Stomach smooth muscle (tissue), 2 donors: ENCODE results near the gene DSCAML1.

Experiments
- H3K27ac ChIP-seq: one replicate; pipeline ENCODE4 v1.7.0; 2013; ENCODE audit warnings: mild to moderate bottlenecking, low read length, inconsistent platforms
- H3K27me3 ChIP-seq, 2 donors: one replicate each; pipeline ENCODE4 v1.7.0; 2013; ENCODE audit warnings: low read length in 2 of 2; ENCODE audit not compliant: insufficient read depth in 2 of 2, control insufficient read depth in 1 of 2
- H3K36me3 ChIP-seq, 2 donors: one replicate each; pipeline ENCODE4 v1.7.0; 2013; ENCODE audit warnings: low read length in 2 of 2; ENCODE audit not compliant: control insufficient read depth in 2 of 2, insufficient read depth in 2 of 2
- H3K4me1 ChIP-seq: one replicate; pipeline ENCODE4 v1.7.0; 2013; ENCODE audit warnings: low read length; ENCODE audit not compliant: control insufficient read depth, insufficient read depth
- H3K4me3 ChIP-seq, 2 donors: one replicate each; pipeline ENCODE4 v1.7.0; 2013; ENCODE audit warnings: low read length in 2 of 2
- H3K9ac ChIP-seq, 2 donors: one replicate each; pipeline ENCODE4 v1.7.0; 2013; ENCODE audit warnings: low read length in 2 of 2, mild to moderate bottlenecking in 1 of 2
- H3K9me3 ChIP-seq, 2 donors: one replicate each; pipeline ENCODE4 v1.7.0; 2013; ENCODE audit warnings: low read length in 2 of 2; ENCODE audit not compliant: control insufficient read depth in 2 of 2
- donor health status: healthy.
- donor health status: Pancreatic carcinoma.

Gene DSCAML1

DNA sequence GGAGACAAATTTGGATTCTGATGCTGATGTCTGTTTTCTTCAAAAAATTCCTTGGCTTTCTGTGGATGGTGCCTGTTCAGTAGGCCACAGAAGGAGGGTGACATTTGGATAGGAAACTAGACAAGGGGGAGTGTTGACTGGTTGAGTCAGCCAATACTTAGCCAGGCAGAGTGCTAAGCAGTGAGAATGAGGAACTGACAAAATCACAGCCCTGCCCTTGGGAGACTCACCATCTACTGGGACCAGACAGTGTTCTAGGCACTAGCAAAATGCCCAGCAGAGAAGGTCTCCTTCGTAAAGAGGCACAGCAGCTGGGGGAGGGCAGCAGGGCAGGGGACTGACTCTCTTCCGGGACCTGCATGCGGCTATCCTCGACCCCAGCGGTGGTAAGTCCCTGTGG is 190.2 kb downstream of the DSCAML1 start:
- Histone ChIP-seq H3K27ac (no peak overlapping the region), H3K27me3 (no peaks in the 10 kb centered on the region), H3K4me3 (no peak overlapping the region), H3K9ac (no peak overlapping the region), H3K4me1 (no peaks in the 10 kb centered on the region), H3K36me3 (no peaks in the 10 kb centered on the region), H3K9me3 (no peaks in the 10 kb centered on the region)

DNA sequence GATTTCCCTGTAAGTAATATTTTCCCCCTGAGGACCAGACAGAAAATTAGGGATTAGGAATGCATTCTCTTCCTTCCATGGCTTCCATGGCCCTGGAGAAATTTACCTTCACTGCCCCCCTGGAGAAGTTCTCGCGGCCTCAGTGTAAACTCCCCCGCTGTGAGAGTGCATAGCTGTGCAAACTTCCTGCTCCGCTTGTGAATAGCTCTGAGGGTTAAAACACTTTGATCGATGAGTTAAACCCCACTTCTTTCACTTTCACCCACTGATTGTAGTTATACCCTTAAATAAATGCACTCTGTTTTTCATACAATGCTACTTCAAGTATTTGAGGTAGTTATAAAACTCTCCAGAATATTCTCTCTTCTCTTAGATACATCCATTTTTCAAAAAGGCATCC is 190.8 kb downstream of the DSCAML1 start:
- H3K36me3 ChIP-seq = no peaks in the 10 kb centered on the region
- H3K27ac ChIP-seq = no peak overlapping the region
- no peak overlapping the region for H3K9ac ChIP-seq
- H3K4me3 ChIP-seq = no peak overlapping the region
- H3K4me1 ChIP-seq = no peaks in the 10 kb centered on the region
- no peaks in the 10 kb centered on the region for H3K9me3 ChIP-seq
- H3K27me3 ChIP-seq = no peaks in the 10 kb centered on the region

- Histone ChIP-seq H3K4me1 (no peaks in the 10 kb centered on the region), H3K4me3 (no peak overlapping the region), H3K36me3 (no peaks in the 10 kb centered on the region), H3K27me3 (peaks cover 0 to 2% of the 10 kb centered on the region in 2 donors), H3K9ac (no peak overlapping the region), H3K9me3 (no peaks in the 10 kb centered on the region), H3K27ac (no peak overlapping the region)
These were observed 191.7 kb downstream of the DSCAML1 start for GRCh38 chr11:117605331-117605730.

GRCh38 chr11:117604336-117604995 is 192.6 kb downstream of the DSCAML1 start:
- no peak overlapping the region for H3K9ac ChIP-seq
- no peak overlapping the region for H3K4me3 ChIP-seq
- no peaks in the 10 kb centered on the region for H3K4me1 ChIP-seq

GRCh38 chr11:117603932-117604331 is 193.1 kb downstream of the DSCAML1 start:
- no peak overlapping the region for H3K9ac ChIP-seq
- H3K27me3 ChIP-seq = peaks cover 0 to 4% of the 10 kb centered on the region in 2 donors
- H3K4me1 ChIP-seq = no peaks in the 10 kb centered on the region
- H3K36me3 ChIP-seq = no peaks in the 10 kb centered on the region
- H3K4me3 ChIP-seq = no peak overlapping the region
- H3K27ac ChIP-seq = no peak overlapping the region
- no peaks in the 10 kb centered on the region for H3K9me3 ChIP-seq

More at GRCh38 chr11:117604336-117604995, 192.6 kb downstream of the DSCAML1 start:
- Histone ChIP-seq H3K9me3 (no peaks in the 10 kb centered on the region), H3K27ac (no peak overlapping the region), H3K36me3 (no peaks in the 10 kb centered on the region), H3K27me3 (peaks cover 0 to 4% of the 10 kb centered on the region in 2 donors)

- H3K4me1 ChIP-seq = no peaks in the 10 kb centered on the region
- no peak overlapping the region for H3K9ac ChIP-seq
- H3K9me3 ChIP-seq = no peaks in the 10 kb centered on the region
- no peak overlapping the region for H3K4me3 ChIP-seq
- H3K27me3 ChIP-seq = peaks cover 0 to 4% of the 10 kb centered on the region in 2 donors
- H3K27ac ChIP-seq = no peak overlapping the region
- no peaks in the 10 kb centered on the region for H3K36me3 ChIP-seq
These were observed 195.9 kb downstream of the DSCAML1 start for GRCh38 chr11:117601006-117601708.

GRCh38 chr11:117600234-117600783 is 196.7 kb downstream of the DSCAML1 start:
- H3K9ac ChIP-seq = no peak overlapping the region
- H3K9me3 ChIP-seq = no peaks in the 10 kb centered on the region
- H3K27me3 ChIP-seq = peaks cover 0 to 4% of the 10 kb centered on the region in 2 donors
- no peak overlapping the region for H3K27ac ChIP-seq
- no peaks in the 10 kb centered on the region for H3K4me1 ChIP-seq
- no peak overlapping the region for H3K4me3 ChIP-seq
- H3K36me3 ChIP-seq = no peaks in the 10 kb centered on the region

GRCh38 chr11:117597071-117597470 is 199.9 kb downstream of the DSCAML1 start:
- no peaks in the 10 kb centered on the region for H3K9me3 ChIP-seq

GRCh38 chr11:117595440-117595839 is 201.6 kb downstream of the DSCAML1 start:
- H3K36me3 ChIP-seq = no peaks in the 10 kb centered on the region
- no peaks in the 10 kb centered on the region for H3K4me1 ChIP-seq
- no peaks in the 10 kb centered on the region for H3K9me3 ChIP-seq
- no peak overlapping the region for H3K4me3 ChIP-seq
- no peak overlapping the region for H3K9ac ChIP-seq
- no peak overlapping the region for H3K27ac ChIP-seq
- H3K27me3 ChIP-seq = peaks cover 0 to 3% of the 10 kb centered on the region in 2 donors

More at GRCh38 chr11:117597071-117597470, 199.9 kb downstream of the DSCAML1 start:
- Histone ChIP-seq H3K27ac (no peak overlapping the region), H3K4me1 (no peaks in the 10 kb centered on the region), H3K27me3 (peaks cover 0 to 4% of the 10 kb centered on the region in 2 donors), H3K9ac (no peak overlapping the region), H3K4me3 (no peak overlapping the region), H3K36me3 (no peaks in the 10 kb centered on the region)

GRCh38 chr11:117594721-117595120 is 202.3 kb downstream of the DSCAML1 start:
- Histone ChIP-seq H3K27ac (no peak overlapping the region), H3K27me3 (no peaks in the 10 kb centered on the region), H3K4me1 (no peaks in the 10 kb centered on the region), H3K9ac (no peak overlapping the region), H3K4me3 (no peak overlapping the region), H3K36me3 (no peaks in the 10 kb centered on the region), H3K9me3 (no peaks in the 10 kb centered on the region)

DNA sequence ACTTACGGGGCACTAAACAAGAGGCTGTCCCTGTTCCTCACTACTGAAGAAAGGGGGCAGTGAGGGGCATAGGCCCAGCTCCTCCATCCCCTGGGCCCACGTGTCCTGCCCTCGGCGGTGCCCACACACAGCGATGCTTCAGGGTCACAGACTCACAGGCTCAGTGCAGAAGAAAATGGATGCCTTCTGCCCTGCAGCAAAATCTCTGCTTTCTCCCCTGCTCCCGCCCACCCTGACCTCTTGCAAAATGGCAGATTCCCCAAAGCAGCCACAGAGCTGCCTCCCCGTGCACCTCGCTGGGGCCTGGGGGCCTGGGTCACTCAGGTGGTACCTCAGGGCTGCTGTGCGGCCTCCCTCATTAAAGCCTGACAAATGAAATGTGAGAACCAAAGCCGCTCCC is 204.0 kb downstream of the DSCAML1 start:
- H3K27me3 ChIP-seq = no peaks in the 10 kb centered on the region
- no peak overlapping the region for H3K9ac ChIP-seq
- no peaks in the 10 kb centered on the region for H3K4me1 ChIP-seq
- no peaks in the 10 kb centered on the region for H3K36me3 ChIP-seq
- H3K4me3 ChIP-seq = no peak overlapping the region
- no peaks in the 10 kb centered on the region for H3K9me3 ChIP-seq
- no peak overlapping the region for H3K27ac ChIP-seq
